K562 (cell line): ENCODE data around the gene SERPINH1. TPM values are rescaled to one million over a fixed set of nuclear protein-coding genes. Genes with fewer than 3 reads are reported as not detected.

Source experiments
- ARHGAP35 ChIP-seq: fragments of 450-650 bp; IDR thresholded peaks from 2 replicates; pipeline ENCODE4 v1.6.1; 2018; ENCODE audit not compliant: partially characterized antibody
- BMI1 ChIP-seq: fragments of 150-350 bp; IDR thresholded peaks from 2 replicates; pipeline ENCODE4 v1.6.1; 2014; ENCODE audit warnings: low read length
- CREBBP ChIP-seq: IDR thresholded peaks from one replicate; pipeline ENCODE4 v1.6.1; 2012; ENCODE audit warnings: low read depth, mild to moderate bottlenecking, control low read depth, inconsistent platforms, low read length
- DPF2 ChIP-seq: fragments of 450-650 bp; IDR thresholded peaks from 2 replicates; pipeline ENCODE4 v1.6.1; 2016
- FOSL1 ChIP-seq: fragments of 200-800 bp; sonication (Bioruptor generic); conservative IDR thresholded peaks from 2 replicates; pipeline ENCODE4 v1.6.1; 2016; ENCODE audit warnings: missing genetic modification characterization, missing compliant biosample characterization
- HNRNPH1 ChIP-seq: fragments of 200-400 bp; formaldehyde crosslinking; optimal IDR thresholded peaks from 2 replicates; pipeline ENCODE3; 2017; ENCODE audit warnings: low read depth, mild to moderate bottlenecking, low read length, moderate library complexity
- MEIS2 ChIP-seq: fragments of 450-650 bp; IDR thresholded peaks from 2 replicates; pipeline ENCODE4 v1.6.1; 2014; ENCODE audit warnings: mild to moderate bottlenecking; ENCODE audit not compliant: partially characterized antibody
- MTA3 ChIP-seq: fragments of 450-650 bp; formaldehyde crosslinking; IDR thresholded peaks from 2 replicates; pipeline ENCODE4 v1.6.1; 2017; ENCODE audit warnings: mild to moderate bottlenecking, borderline replicate concordance
- SP2 ChIP-seq: IDR thresholded peaks from 2 replicates; pipeline ENCODE4 v1.6.1; 2011; ENCODE audit warnings: mild to moderate bottlenecking, low read depth, low read length, moderate library complexity; ENCODE audit not compliant: poor library complexity, severe bottlenecking; ENCODE audit errors: extremely low read depth
- TFAM ChIP-seq: fragments of 250-450 bp; sonication (Bioruptor Pico); conservative IDR thresholded peaks from 2 replicates; pipeline ENCODE4 v1.5.0; 2021; ENCODE audit warnings: mild to moderate bottlenecking, moderate library complexity
- U2AF1 ChIP-seq: fragments of 200-400 bp; formaldehyde crosslinking; optimal IDR thresholded peaks from 2 replicates; pipeline ENCODE3; 2017; ENCODE audit warnings: mild to moderate bottlenecking, low read depth, low read length, moderate library complexity
- XRCC3 ChIP-seq: fragments of 450-650 bp; IDR thresholded peaks from 2 replicates; pipeline ENCODE4 v1.6.1; 2017; ENCODE audit warnings: mild to moderate bottlenecking, moderate library complexity
- ZBED1 ChIP-seq: IDR thresholded peaks from 2 replicates; pipeline ENCODE4 v1.6.1; 2014
- ZC3H11A ChIP-seq: IDR thresholded peaks from 2 replicates; pipeline ENCODE4 v1.6.1; 2012; ENCODE audit warnings: low read depth, low read length, improper control_type of control experiment
- ZNF316 ChIP-seq: fragments of 450-650 bp; IDR thresholded peaks from 2 replicates; pipeline ENCODE4 v1.6.1; 2016
- polyA plus RNA-seq, 8 experiments: library from polyadenylated mRNA; depleted of rRNA in 4 of 8; stranded (reverse) in 5 of 8; unstranded in 3 of 8; fragments of >200 nt; fragmentation: Nextera tagmentation in 2 of 8; fragmentation: Illumina TruSeq in 1 of 8; extraction: Ambion mirVana in 2 of 8; extraction: Trizol in 1 of 8; gene quantifications; 2 replicates each; pipeline versions ENCODE4 v1.2.1 to v1.2.3, GENCODE V29; 2011 to 2014; ENCODE audit warnings: inconsistent platforms in 1 of 8, missing spikeins in 1 of 8
- total RNA-seq, 7 experiments: library from RNA; depleted of rRNA in 6 of 7; stranded (reverse); fragments of >200 nt in 6 of 7; fragmentation: Illumina TruSeq in 2 of 7; extraction: Trizol in 2 of 7; gene quantifications; 2 replicates each; pipeline versions ENCODE4 v1.2.1 to v1.2.3, GENCODE V29; 2011 to 2021; ENCODE audit warnings: low replicate concordance in 1 of 7
- TF ChIP-seq, protein P1 (sequence below), 2 experiments: IDR thresholded peaks; 2 replicates each; pipeline ENCODE4 v1.6.1; 2012; ENCODE audit warnings: improper control_type of control experiment in 2 of 2, low read depth in 2 of 2, low read length in 2 of 2, borderline replicate concordance in 1 of 2
- TF ChIP-seq, protein P2 (sequence below): fragments of 250-450 bp; sonication (Bioruptor Pico); IDR thresholded peaks from 2 replicates; pipeline ENCODE4 v1.5.0; 2021; ENCODE audit warnings: mild to moderate bottlenecking, borderline replicate concordance
- TF ChIP-seq, protein P3 (sequence below): fragments of 200-800 bp; sonication (Bioruptor generic); IDR thresholded peaks from 2 replicates; pipeline ENCODE4 v1.6.1; 2016; ENCODE audit warnings: missing genetic modification characterization, missing compliant biosample characterization

SERPINH1 gene
- total and polyA plus RNA-seq, 9 of the 15 experiments (the other 6 are each of a cell fraction or from before 2014, with no cell fraction given): 2.8 to 106 (median 67.9) TPM

DNA sequence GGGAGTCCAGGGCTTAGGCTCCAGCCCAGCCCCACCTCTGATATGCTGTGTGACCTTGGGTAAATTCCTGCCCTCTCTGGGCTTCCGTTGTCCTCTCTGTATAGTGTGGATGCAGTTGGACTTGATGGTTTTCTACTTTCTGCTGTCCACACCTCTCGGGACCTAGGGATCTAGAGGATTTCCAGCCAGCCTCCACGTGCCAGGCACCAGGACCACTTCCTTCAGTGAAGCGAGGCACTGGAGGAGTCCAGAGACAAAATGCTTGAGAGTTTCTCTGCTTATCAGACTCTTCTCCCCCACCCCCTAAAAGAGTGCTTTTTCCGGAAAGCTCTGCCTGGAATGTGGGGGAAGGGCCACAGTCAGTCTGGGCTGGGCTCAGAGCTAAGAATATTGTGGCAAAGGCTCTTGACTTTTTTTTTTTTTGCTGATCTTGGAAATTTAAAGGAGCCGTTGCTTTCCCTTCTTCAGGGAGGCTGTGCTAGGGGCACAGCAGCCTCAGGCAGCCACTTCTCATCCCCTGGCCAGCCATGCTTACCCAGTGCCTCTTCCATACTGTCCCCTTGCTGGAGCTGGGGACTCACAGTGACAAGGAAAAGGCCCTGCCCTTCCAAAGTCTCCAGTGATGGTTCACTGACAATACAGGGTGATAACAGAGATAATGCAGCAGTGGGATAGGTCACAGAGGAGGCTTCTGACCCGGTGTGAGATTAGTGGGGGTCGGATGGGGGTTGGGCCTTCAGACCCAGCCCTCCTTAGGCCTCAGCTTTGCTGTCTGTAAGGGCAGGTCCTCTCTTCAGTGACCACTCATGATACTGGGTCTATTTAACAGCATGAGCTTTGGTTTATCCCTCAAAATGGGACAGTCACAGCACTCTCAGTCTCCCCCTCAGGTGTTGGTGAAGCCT is 2.9 kb upstream of the SERPINH1 start (continued):
- TF ChIP-seq SP2 (no peak), BMI1 (no peak), XRCC3 (no peak), CREBBP (no peak), DPF2 (peak; percentile 70), U2AF1 (no peak), ZC3H11A (peak; percentile 15; the same call in 1 of the 2 replicates), TFAM (no peak), MEIS2 (peak; percentile 35), ARHGAP35 (no peak), MTA3 (no peak), ZBED1 (no peak), ZNF316 (peak; percentile 99), FOSL1 (tag) (no peak; the same call in 1 of the 2 replicates), HNRNPH1 (no peak)
- TF ChIP-seq, protein P1, sequence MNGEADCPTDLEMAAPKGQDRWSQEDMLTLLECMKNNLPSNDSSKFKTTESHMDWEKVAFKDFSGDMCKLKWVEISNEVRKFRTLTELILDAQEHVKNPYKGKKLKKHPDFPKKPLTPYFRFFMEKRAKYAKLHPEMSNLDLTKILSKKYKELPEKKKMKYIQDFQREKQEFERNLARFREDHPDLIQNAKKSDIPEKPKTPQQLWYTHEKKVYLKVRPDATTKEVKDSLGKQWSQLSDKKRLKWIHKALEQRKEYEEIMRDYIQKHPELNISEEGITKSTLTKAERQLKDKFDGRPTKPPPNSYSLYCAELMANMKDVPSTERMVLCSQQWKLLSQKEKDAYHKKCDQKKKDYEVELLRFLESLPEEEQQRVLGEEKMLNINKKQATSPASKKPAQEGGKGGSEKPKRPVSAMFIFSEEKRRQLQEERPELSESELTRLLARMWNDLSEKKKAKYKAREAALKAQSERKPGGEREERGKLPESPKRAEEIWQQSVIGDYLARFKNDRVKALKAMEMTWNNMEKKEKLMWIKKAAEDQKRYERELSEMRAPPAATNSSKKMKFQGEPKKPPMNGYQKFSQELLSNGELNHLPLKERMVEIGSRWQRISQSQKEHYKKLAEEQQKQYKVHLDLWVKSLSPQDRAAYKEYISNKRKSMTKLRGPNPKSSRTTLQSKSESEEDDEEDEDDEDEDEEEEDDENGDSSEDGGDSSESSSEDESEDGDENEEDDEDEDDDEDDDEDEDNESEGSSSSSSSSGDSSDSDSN (IDR thresholded peaks at IDR 0.05; ENCODE audit: borderline replicate concordance in 1 of 2, low read depth in 2 of 2, low read length in 2 of 2): no peak
- TF ChIP-seq, protein P2, sequence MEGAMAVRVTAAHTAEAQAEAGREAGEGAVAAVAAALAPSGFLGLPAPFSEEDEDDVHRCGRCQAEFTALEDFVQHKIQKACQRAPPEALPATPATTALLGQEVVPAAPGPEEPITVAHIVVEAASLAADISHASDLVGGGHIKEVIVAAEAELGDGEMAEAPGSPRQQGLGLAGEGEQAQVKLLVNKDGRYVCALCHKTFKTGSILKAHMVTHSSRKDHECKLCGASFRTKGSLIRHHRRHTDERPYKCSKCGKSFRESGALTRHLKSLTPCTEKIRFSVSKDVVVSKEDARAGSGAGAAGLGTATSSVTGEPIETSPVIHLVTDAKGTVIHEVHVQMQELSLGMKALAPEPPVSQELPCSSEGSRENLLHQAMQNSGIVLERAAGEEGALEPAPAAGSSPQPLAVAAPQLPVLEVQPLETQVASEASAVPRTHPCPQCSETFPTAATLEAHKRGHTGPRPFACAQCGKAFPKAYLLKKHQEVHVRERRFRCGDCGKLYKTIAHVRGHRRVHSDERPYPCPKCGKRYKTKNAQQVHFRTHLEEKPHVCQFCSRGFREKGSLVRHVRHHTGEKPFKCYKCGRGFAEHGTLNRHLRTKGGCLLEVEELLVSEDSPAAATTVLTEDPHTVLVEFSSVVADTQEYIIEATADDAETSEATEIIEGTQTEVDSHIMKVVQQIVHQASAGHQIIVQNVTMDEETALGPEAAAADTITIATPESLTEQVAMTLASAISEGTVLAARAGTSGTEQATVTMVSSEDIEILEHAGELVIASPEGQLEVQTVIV (CRISPR knock-in tag): no peak
- TF ChIP-seq, protein P3, sequence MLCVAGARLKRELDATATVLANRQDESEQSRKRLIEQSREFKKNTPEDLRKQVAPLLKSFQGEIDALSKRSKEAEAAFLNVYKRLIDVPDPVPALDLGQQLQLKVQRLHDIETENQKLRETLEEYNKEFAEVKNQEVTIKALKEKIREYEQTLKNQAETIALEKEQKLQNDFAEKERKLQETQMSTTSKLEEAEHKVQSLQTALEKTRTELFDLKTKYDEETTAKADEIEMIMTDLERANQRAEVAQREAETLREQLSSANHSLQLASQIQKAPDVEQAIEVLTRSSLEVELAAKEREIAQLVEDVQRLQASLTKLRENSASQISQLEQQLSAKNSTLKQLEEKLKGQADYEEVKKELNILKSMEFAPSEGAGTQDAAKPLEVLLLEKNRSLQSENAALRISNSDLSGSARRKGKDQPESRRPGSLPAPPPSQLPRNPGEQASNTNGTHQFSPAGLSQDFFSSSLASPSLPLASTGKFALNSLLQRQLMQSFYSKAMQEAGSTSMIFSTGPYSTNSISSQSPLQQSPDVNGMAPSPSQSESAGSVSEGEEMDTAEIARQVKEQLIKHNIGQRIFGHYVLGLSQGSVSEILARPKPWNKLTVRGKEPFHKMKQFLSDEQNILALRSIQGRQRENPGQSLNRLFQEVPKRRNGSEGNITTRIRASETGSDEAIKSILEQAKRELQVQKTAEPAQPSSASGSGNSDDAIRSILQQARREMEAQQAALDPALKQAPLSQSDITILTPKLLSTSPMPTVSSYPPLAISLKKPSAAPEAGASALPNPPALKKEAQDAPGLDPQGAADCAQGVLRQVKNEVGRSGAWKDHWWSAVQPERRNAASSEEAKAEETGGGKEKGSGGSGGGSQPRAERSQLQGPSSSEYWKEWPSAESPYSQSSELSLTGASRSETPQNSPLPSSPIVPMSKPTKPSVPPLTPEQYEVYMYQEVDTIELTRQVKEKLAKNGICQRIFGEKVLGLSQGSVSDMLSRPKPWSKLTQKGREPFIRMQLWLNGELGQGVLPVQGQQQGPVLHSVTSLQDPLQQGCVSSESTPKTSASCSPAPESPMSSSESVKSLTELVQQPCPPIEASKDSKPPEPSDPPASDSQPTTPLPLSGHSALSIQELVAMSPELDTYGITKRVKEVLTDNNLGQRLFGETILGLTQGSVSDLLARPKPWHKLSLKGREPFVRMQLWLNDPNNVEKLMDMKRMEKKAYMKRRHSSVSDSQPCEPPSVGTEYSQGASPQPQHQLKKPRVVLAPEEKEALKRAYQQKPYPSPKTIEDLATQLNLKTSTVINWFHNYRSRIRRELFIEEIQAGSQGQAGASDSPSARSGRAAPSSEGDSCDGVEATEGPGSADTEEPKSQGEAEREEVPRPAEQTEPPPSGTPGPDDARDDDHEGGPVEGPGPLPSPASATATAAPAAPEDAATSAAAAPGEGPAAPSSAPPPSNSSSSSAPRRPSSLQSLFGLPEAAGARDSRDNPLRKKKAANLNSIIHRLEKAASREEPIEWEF: no peak
